GM19452 (cell line): ENCODE results near the gene CYS1.
"Not testable (repeated sequence)": the region's sequence is repeated elsewhere in the genome, so short reads cannot be mapped to it uniquely, and the experiment has no call there.

ENCODE experiments used
- ATAC-seq: cut with Tn5 transposase; IDR thresholded peaks from one replicate; pipeline ENCODE4 v1.9.1; 2021; ENCODE audit not compliant: unreplicated experiment

Gene CYS1

GRCh38 chr2:10079870-10080535 lies at the start of gene CYS1:
Gene CYS1 (minus strand): TSS chr2:10080411. CDS start chr2:10080223, 188 bp downstream.
- peak; percentile 40 for ATAC-seq

- ATAC-seq, result no peak
These were observed 49.3 kb upstream of the CYS1 start for GRCh38 chr2:10129490-10129889.

- ATAC-seq, result no peak
These were observed 48.2 kb upstream of the CYS1 start for GRCh38 chr2:10128420-10128819.

DNA sequence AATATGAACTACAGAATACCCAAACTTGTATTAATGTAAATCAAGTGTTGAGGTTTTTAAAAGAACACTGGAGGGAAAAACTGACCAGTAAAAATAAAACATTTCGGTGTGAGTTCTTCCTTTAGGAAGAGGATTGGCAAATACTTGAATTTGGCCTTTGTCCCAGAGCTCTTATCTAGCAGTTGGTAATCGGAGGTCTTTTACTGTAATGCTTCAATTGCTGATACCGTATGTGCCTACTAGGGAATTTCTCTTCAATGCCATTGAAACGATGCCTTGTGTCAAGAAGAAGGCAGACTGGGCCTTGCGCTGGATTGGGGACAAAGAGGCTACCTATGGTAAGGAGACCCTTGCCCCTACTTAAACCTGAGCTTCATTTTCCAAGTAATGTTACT lies 46.4 kb upstream of the CYS1 start:
- ATAC-seq, result no peak

GRCh38 chr2:10125842-10126631 lies 45.8 kb upstream of the CYS1 start:
- ATAC-seq, result no peak

DNA sequence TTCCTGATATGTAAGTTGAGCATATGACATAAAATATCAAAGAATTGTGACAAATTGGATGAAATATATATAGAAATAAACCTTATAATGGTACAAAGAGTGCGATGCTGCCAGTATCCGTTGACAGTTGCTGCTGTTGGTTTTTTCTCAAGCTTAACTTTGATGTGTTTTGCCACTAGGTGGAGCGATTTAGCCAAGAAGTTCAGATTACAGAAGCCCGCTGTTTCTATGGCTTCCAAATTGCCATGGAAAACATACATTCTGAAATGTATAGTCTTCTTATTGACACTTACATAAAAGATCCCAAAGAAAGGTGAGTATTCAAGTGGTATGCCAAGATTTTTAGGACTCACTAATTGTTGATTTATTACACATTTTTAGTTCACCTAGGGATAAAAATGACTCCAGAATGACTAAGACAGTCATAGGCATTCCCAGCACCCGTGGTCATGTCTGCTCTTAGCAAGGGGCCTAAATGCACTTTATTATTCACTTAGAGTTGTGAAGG lies 44.4 kb upstream of the CYS1 start:
- no peak for ATAC-seq

DNA sequence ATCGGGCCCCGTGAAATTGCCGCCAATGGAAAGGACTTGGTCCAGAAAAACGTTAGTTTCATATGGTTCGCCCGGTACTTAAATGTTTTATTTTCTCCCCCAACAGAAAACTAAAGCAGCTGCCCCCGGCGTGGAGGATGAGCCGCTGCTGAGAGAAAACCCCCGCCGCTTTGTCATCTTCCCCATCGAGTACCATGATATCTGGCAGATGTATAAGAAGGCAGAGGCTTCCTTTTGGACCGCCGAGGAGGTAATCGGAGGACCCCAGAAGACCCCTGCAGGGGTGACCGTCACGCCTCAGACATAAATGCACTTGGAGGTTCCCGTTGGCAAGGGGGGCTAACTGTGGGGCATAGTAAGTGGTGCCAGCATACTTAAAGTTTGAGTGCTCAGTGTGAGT lies 43.1 kb upstream of the CYS1 start:
- ATAC-seq, result no peak

DNA sequence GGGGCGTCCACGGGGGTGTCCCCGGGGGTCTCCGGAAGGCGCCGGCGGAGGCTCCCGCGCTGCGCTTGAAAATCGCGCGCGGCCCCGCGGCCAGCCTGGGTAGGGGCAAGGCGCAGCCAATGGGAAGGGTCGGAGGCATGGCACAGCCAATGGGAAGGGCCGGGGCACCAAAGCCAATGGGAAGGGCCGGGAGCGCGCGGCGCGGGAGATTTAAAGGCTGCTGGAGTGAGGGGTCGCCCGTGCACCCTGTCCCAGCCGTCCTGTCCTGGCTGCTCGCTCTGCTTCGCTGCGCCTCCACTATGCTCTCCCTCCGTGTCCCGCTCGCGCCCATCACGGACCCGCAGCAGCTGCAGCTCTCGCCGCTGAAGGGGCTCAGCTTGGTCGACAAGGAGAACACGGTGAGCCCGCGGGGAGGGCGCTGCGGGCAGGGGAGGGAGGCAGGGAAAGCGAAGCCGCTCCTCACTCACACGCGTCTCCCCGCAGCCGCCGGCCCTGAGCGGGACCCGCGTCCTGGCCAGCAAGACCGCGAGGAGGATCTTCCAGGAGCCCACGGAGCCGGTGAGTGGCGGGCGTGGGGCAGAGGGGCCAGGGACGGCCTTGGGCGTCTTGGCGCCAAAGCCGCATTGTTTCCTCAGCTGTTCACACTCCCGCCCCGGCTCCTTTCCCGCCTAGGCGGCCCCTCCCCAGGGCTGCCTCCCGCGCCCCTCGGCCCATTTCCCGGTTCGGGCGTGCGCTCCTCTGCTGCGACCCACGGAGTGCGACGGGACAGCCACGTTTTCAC lies 42.5 kb upstream of the CYS1 start, which contains the start of gene RRM2:
Gene RRM2, plus strand, starts transcription at position 240 of the 781 bp plus-strand sequence. Its CDS starts 60 bp downstream, at position 300.
- peak; percentile 66 for ATAC-seq

- no peak for ATAC-seq
These were observed 40.8 kb upstream of the CYS1 start for GRCh38 chr2:10120877-10121574.

DNA sequence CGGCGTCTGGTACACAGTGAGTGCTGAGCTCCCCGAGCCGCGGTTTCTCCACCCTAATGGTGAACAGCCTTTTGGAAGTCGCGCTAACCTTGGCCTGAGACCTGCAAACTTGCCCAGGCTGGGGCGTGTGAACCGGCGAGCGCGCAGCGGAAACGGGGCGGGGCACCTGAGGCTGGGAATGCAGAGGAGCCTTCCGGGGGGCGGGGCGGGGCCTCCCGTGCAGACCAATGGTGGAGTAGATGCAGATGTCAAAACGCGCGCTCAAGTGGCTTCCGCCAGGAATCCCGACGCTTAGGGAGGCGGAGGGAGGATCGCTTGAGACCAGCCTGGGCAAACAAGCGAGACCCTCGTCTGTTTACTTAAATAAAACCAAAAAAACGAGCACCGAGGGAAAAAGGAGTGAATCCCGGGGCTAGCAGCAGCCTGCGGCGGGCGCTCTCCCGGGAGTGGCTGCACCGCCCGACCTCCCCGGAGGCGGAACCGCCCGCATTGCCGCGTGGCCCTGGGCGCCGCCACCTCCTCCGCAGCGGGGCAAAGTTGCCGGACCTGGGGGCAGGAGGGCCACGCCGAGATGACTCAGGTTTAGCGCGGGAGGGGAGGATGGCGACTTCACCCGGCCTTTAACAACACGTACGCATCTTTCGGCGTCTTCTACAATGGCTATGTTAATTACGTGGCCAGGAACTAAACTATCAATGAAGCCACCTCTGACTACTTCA lies 40.1 kb upstream of the CYS1 start:
- peak; percentile 42 for ATAC-seq

DNA sequence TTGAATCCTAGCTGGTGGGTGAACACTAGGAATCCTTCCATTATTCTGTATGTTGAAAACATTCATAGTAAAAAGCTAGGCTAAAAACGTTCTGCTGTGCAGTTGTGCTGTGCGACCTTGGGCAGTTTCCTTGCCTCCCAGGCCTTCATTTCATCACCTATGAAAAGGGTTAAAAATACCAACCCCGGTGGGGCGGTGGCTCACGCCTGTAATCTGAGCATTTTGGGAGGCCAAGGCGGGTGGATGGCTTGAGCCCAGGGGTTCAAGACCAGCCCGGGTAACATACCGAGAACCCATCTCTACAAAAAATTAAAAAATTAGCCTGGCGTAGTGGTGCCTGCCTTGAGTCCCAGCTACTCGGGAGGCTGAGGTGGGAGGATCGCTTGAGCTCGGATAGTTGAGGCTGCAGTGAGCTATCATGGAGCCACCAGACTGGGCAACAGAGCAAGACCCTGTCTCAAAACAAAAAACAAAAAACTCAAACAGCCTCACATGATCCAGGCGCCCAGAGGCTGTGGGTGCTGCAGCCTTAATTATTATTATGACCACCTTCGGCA lies 39.5 kb upstream of the CYS1 start:
- no peak for ATAC-seq

GRCh38 chr2:10119027-10119325 lies 38.8 kb upstream of the CYS1 start:
- no peak for ATAC-seq

GRCh38 chr2:10109311-10109710 lies 29.1 kb upstream of the CYS1 start:
- ATAC-seq, result no peak

DNA sequence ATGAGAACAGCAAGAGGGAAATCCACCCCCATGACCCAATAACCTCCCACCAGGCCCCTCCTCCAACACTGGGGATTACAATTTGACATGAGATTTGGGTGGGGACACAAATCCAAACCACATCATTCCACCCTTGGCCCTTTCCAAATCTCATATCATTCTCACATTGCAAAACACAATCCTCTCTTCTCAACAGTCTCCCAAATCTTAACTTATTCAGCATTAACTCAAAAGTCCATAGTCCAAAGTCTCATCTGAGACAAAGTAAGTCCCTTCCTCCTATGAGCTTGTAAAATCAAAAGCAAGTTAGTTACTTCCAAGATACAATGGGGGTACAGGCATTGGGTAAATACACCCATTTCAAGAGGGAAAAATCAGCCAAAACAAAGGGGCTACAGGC lies 24.7 kb upstream of the CYS1 start:
- not testable (repeated sequence) for ATAC-seq

GRCh38 chr2:10103179-10103578 lies 23.0 kb upstream of the CYS1 start:
- ATAC-seq, result no peak

- ATAC-seq, result no peak
These were observed 21.3 kb upstream of the CYS1 start for GRCh38 chr2:10101491-10101890.

DNA sequence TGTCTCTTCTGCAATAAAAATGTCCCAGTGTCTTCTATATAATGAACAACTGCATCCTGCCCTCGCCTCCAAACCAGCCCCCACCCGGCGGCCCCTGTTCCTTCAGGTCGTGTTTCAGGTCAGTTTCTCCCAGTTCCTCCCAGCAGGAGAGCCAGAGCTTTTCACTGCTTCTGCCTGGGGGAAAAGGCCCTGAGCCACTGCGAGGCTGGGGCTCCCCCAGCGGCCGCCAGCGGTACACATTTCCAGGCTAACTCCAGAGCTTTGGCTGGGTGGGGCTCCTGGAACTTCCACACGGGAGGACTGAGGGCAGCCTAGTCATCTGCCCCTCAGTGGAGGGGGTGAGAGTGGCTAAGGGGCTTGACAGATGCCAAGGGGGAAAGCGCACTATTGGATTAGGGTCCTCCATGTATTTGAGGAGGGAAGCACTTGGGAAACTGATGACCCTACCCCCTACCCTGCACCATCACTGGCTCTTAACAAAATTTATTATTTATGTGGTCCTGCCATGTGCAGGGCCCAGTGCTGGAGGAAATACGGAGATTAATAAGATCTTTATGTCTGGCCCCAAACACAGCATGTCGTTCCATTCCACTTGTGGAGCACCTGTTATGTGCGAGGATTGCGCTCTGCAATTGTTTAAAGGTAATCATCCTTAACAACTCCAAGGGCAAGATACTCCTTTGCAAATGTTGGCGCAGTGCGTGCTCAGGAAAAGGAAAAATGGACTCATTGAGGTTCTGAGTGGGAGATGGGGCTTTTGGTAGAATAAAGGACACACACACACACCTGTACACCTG lies 17.3 kb upstream of the CYS1 start:
- ATAC-seq, result peak; percentile 63

GRCh38 chr2:10096641-10097040 lies 16.4 kb upstream of the CYS1 start:
- ATAC-seq, result no peak

- no peak for ATAC-seq
These were observed 15.0 kb upstream of the CYS1 start for GRCh38 chr2:10095175-10095574.
